Transverse colon (tissue), 4 donors: ENCODE measurements around the gene TP53AIP1.

Source experiments
- CTCF ChIP-seq, 5 experiments: fragments of 200-600 bp in 3 of 5; fragments of 450-650 bp in 2 of 5; sonication (generic) in 3 of 5; IDR thresholded peaks; 1 replicate in 2 of 5; 2 replicates in 3 of 5; pipeline ENCODE4 v1.5.1; 2016 to 2017; ENCODE audit warnings: antibody characterized with exemption in 5 of 5, inconsistent platforms in 3 of 5, mild to moderate bottlenecking in 2 of 5, moderate library complexity in 1 of 5
- EP300 ChIP-seq: sonication (generic); formaldehyde crosslinking; IDR thresholded peaks from one replicate; pipeline ENCODE4 v1.6.1; 2017; ENCODE audit warnings: antibody characterized with exemption, low read depth
- POLR2A ChIP-seq: fragments of 450-650 bp; IDR thresholded peaks from one replicate; pipeline ENCODE4 v1.6.1; 2016; ENCODE audit warnings: antibody characterized with exemption, mild to moderate bottlenecking, moderate library complexity
- POLR2AphosphoS5 ChIP-seq, 3 donors: sonication (generic); formaldehyde crosslinking; IDR thresholded peaks; one replicate each; pipeline ENCODE4 v1.6.1; 2016; ENCODE audit warnings: antibody characterized with exemption in 3 of 3

GRCh38 chr11:128894685-128895084 is 48.0 kb downstream of the TP53AIP1 start:
- TF ChIP-seq CTCF (IDR thresholded peaks at IDR 0.05), result no peak
- no peak for TF ChIP-seq POLR2A
- TF ChIP-seq POLR2AphosphoS5 (IDR thresholded peaks at IDR 0.05), result no peak
- TF ChIP-seq EP300, result no peak
